Activated CD4-positive, alpha-beta T cell treated with anti-CD3 and anti-CD28 coated beads for 24 hours (primary cell): Measurements from ENCODE around the gene EVI5.
A peak's percentile ranks its signal among the peaks of the same experiment; 100 is the strongest.

Experiments
- DNase-seq, 2 donors: peaks; one replicate each; pipeline ENCODE4 v3.0.0-alpha.2; 2020; ENCODE audit warnings: low read depth in 2 of 2

EVI5 gene

GRCh38 chr1:92483610-92484471, 301.1 kb downstream of the EVI5 start:
- DNase-seq: peak; percentile 70 to 71

- DNase-seq: no peak
Measured at GRCh38 chr1:92482665-92483609, 302.0 kb downstream of the EVI5 start.

- no peak for DNase-seq
Measured at GRCh38 chr1:92481971-92482664, 302.8 kb downstream of the EVI5 start.

GRCh38 chr1:92481599-92481925, 303.3 kb downstream of the EVI5 start:
- no peak for DNase-seq

- DNase-seq: no peak
Measured at GRCh38 chr1:92480813-92481598, 303.9 kb downstream of the EVI5 start.

- no peak for DNase-seq
Measured at GRCh38 chr1:92480200-92480812, 304.6 kb downstream of the EVI5 start.

GRCh38 chr1:92479587-92479986, 305.3 kb downstream of the EVI5 start:
- DNase-seq: no peak

- no peak for DNase-seq
Measured at GRCh38 chr1:92478393-92478792, 306.5 kb downstream of the EVI5 start.

GRCh38 chr1:92476071-92476631, 308.8 kb downstream of the EVI5 start:
- no peak for DNase-seq

- no peak for DNase-seq
Measured at GRCh38 chr1:92475029-92475428, 309.9 kb downstream of the EVI5 start.

- no peak for DNase-seq
Measured at GRCh38 chr1:92473781-92474495, 311.0 kb downstream of the EVI5 start.

GRCh38 chr1:92470216-92470615, 314.7 kb downstream of the EVI5 start:
- no peak for DNase-seq

GRCh38 chr1:92466683-92467352, 318.1 kb downstream of the EVI5 start:
- DNase-seq: no peak

GRCh38 chr1:92465256-92465647, 319.7 kb downstream of the EVI5 start:
- no peak for DNase-seq

GRCh38 chr1:92464588-92465255, 320.2 kb downstream of the EVI5 start:
- no peak for DNase-seq

GRCh38 chr1:92461364-92462097, 323.4 kb downstream of the EVI5 start:
- DNase-seq: no peak

GRCh38 chr1:92459871-92460320, 325.0 kb downstream of the EVI5 start:
- DNase-seq: no peak
